ENCODE results near the gene SMCO2. TPM values are rescaled to one million over a fixed set of nuclear protein-coding genes. Genes with fewer than 3 reads are reported as not detected.

SMCO2 gene
- total and polyA plus RNA-seq, 2 of the 4 experiments (the other 2 are of a cell fraction): 0.19 TPM; not detected in 1

DNA sequence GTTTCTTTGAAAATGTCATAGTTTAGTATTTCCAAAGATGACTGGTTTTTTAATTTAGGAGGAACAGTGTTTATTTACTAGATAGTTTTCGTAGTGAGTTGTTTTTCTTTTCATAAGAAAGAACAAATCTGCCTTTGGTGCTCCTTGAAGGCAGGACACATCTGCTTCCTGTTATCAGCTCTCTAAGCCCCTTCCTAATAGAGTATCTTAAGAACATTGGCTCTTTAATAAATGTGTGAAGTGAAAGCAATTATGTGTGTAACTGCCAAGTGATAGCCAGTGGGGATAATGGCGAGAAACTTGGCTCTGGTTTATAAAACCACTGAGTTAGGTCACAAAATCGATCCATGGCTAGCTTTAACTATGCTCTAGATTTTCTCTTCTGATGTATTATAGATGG, 54.0 kb downstream of the SMCO2 start:
- Histone ChIP-seq H3K36me3 (ENCODE audit: control insufficient read depth, insufficient read depth, low read length) (no peaks in the 10 kb centered on the region), H4K91ac (ENCODE audit: insufficient read depth, low read depth, low read length) (no peak overlapping the region), H2BK15ac (ENCODE audit: low read depth, low read length) (no peak overlapping the region), H3K4ac (ENCODE audit: low read depth, low read length) (no peak overlapping the region), H2BK20ac (ENCODE audit: low read depth, low read length) (no peak overlapping the region), H3K56ac (ENCODE audit: extremely low read depth, insufficient read depth, low read length) (no peak overlapping the region), H3K4me3 (ENCODE audit: insufficient read depth, low read depth, low read length) (no peak overlapping the region), H2AFZ (replicated peaks; ENCODE audit: low read length, poor library complexity) (no peak overlapping the region), H4K20me1 (ENCODE audit: insufficient read depth, low read length) (no peaks in the 10 kb centered on the region), H2BK5ac (ENCODE audit: low read depth, low read length, poor library complexity, severe bottlenecking) (no peak overlapping the region), H3K4me1 (ENCODE audit: control insufficient read depth, insufficient read depth, low read length) (peaks cover 4% of the 10 kb centered on the region), H3K9me3 (ENCODE audit: control insufficient read depth, insufficient read depth, low read length) (no peaks in the 10 kb centered on the region), H4K8ac (ENCODE audit: low read depth in 2 of 2, low read length in 2 of 2) (no peak overlapping the region), H3K23ac (ENCODE audit: low read depth, low read length) (no peak overlapping the region), H3K79me1 (ENCODE audit: low read depth in 1 of 2, low read length in 2 of 2) (no peaks in the 10 kb centered on the region), H2AK5ac (ENCODE audit: low read depth, low read length) (no peak overlapping the region), H3K9ac (ENCODE audit: low read depth, low read length) (no peak overlapping the region), H3K9me1 (ENCODE audit: insufficient read depth, low read length) (no peaks in the 10 kb centered on the region), H4K5ac (ENCODE audit: low read depth, low read length) (no peak overlapping the region), H3K4me2 (ENCODE audit: low read depth, low read length) (no peak overlapping the region), H2AK9ac (replicated peaks; ENCODE audit: low read depth, low read length, poor library complexity) (no peak overlapping the region), H3K27ac (ENCODE audit: insufficient read depth, low read length) (no peak overlapping the region), H3K14ac (replicated peaks; ENCODE audit: low read depth, low read length) (no peak overlapping the region), H3K18ac (ENCODE audit: low read depth, low read length) (no peak overlapping the region), H3K27me3 (ENCODE audit: control insufficient read depth, insufficient read depth, low read length) (no peaks in the 10 kb centered on the region), H2BK120ac (ENCODE audit: low read depth, low read length) (no peak overlapping the region)
- no peak for ATAC-seq (ENCODE audit: low read depth)
- dilution Hi-C loops (cut with HindIII; ENCODE audit: low sequenced_read_pairs, unreplicated experiment): no loop called here
- intact Hi-C loops (cut with micrococcal nuclease): no loop called here
- no TSS peak for BruUV-seq (replicated peaks)
- no peak for DNase-seq
- ChIA-PET POLR2A (ENCODE audit: unreplicated experiment) (no interaction called here), CTCF (no interaction called here)
- TF ChIP-seq MAZ (IDR thresholded peaks at IDR 0.05; ENCODE audit: borderline replicate concordance, low read depth, low read length): no peak
- TF ChIP-seq MAFK (IDR thresholded peaks at IDR 0.05; ENCODE audit: low read depth, low read length): no peak
- no peak for TF ChIP-seq RCOR1 (IDR thresholded peaks at IDR 0.05; ENCODE audit: insufficient replicate concordance, low read length)
- no peak for TF ChIP-seq SMC3 (IDR thresholded peaks at IDR 0.05; ENCODE audit: low read depth, low read length)
- TF ChIP-seq BHLHE40 (IDR thresholded peaks at IDR 0.05; ENCODE audit: low read depth, low read length): no peak
- TF ChIP-seq, protein P1, sequence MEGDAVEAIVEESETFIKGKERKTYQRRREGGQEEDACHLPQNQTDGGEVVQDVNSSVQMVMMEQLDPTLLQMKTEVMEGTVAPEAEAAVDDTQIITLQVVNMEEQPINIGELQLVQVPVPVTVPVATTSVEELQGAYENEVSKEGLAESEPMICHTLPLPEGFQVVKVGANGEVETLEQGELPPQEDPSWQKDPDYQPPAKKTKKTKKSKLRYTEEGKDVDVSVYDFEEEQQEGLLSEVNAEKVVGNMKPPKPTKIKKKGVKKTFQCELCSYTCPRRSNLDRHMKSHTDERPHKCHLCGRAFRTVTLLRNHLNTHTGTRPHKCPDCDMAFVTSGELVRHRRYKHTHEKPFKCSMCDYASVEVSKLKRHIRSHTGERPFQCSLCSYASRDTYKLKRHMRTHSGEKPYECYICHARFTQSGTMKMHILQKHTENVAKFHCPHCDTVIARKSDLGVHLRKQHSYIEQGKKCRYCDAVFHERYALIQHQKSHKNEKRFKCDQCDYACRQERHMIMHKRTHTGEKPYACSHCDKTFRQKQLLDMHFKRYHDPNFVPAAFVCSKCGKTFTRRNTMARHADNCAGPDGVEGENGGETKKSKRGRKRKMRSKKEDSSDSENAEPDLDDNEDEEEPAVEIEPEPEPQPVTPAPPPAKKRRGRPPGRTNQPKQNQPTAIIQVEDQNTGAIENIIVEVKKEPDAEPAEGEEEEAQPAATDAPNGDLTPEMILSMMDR (conservative IDR thresholded peaks at IDR 0.05; ENCODE audit: low read depth, low read length): no peak
- no peak for TF ChIP-seq FOS (IDR thresholded peaks at IDR 0.05; ENCODE audit: low read depth, low read length)
- TF ChIP-seq, protein P2, sequence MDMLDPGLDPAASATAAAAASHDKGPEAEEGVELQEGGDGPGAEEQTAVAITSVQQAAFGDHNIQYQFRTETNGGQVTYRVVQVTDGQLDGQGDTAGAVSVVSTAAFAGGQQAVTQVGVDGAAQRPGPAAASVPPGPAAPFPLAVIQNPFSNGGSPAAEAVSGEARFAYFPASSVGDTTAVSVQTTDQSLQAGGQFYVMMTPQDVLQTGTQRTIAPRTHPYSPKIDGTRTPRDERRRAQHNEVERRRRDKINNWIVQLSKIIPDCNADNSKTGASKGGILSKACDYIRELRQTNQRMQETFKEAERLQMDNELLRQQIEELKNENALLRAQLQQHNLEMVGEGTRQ (IDR thresholded peaks at IDR 0.05; ENCODE audit: low read depth, low read length): no peak
- TF ChIP-seq CEBPB (IDR thresholded peaks at IDR 0.05; ENCODE audit: low read depth, low read length): no peak
- no peak for TF ChIP-seq NFE2L2 (IDR thresholded peaks at IDR 0.05; ENCODE audit: low read depth, low read length)
- TF ChIP-seq MXI1 (IDR thresholded peaks at IDR 0.05; ENCODE audit: borderline replicate concordance, low read depth, low read length): no peak
- no peak for TF ChIP-seq CHD1 (IDR thresholded peaks at IDR 0.05; ENCODE audit: low read depth, low read length)
- no CpG with 5 or more reads among the region's 3 CpGs for WGBS, 2 experiments (ENCODE audit: extremely low coverage in 2 of 2, insufficient read length in 1 of 2)
- in situ Hi-C loops (cut with MboI; ENCODE audit: low sequenced_read_pairs): no loop called here
